Measurements from ENCODE around the gene ZNF286A. TPM values are rescaled to one million over a fixed set of nuclear protein-coding genes. Genes with fewer than 3 reads are reported as not detected.
"Not testable (repeated sequence)": the region's sequence is repeated elsewhere in the genome, so short reads cannot be mapped to it uniquely, and the experiment has no call there.

ZNF286A gene
- total RNA-seq, 1 donor from 2014 or later: 82.3 TPM

- Mint-ChIP-seq H3K36me3 (ENCODE audit: low read depth, unreplicated experiment) (peaks cover 5% of the 10 kb centered on the region), H3K27me3 (ENCODE audit: unreplicated experiment) (peaks cover 5% of the 10 kb centered on the region), H3K4me1 (ENCODE audit: unreplicated experiment) (peaks cover 4% of the 10 kb centered on the region), H3K4me3 (ENCODE audit: unreplicated experiment) (no peak overlapping the region), H3K27ac (ENCODE audit: unreplicated experiment) (no peak overlapping the region), H3K9me3 (ENCODE audit: unreplicated experiment) (no peaks in the 10 kb centered on the region)
- DNase-seq (ENCODE audit: low spot score): no peak
- TF ChIP-seq CTCF (IDR thresholded peaks at IDR 0.05; ENCODE audit: unreplicated experiment): no peak
These were observed 38.5 kb downstream of the ZNF286A start for GRCh38 chr17:15738066-15738465.

DNA sequence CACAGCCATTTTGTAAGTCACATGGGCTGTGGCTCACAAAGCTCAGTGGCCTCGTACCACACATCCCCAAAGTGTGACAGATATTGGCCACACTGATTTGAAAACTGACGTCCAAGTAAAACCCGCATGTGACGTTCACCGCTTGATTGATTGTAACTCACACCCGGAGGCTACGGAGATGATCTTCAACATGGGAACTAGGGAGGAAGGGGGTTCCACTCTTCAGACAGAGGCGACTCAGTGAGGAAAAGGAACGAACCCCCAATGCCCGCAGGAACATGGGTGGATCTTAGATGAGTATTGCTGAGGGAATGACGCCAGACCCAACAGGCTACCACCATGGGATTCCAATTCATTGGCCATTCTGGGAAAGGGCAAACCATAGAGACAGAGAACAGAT lies 39.7 kb downstream of the ZNF286A start:
- H3K27me3 Mint-ChIP-seq (ENCODE audit: unreplicated experiment); DNase-seq (ENCODE audit: low spot score); H3K4me3 Mint-ChIP-seq (ENCODE audit: unreplicated experiment); H3K36me3 Mint-ChIP-seq (ENCODE audit: low read depth, unreplicated experiment); H3K27ac Mint-ChIP-seq (ENCODE audit: unreplicated experiment); H3K9me3 Mint-ChIP-seq (ENCODE audit: unreplicated experiment); H3K4me1 Mint-ChIP-seq (ENCODE audit: unreplicated experiment): not testable (repeated sequence)

DNA sequence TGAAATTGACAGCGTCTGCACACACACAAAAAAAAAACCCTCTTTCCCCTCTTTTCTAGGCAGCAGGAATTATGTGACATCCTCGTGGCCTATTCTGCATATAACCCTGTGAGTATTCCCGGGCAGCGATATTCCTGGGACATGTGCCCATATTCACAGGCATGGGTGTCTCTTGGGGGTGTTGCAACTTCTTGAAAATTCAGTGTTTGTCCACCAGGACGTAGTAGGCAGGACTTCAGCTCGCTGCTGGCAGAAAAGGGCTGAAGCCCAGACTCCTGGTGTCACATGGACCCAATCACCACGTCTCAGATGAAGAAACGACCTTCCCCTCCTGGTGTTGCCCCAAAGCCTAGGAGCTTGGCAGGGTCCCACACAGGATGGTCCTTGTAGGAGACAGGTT lies 40.5 kb downstream of the ZNF286A start:
- H3K4me3 Mint-ChIP-seq (ENCODE audit: unreplicated experiment); H3K36me3 Mint-ChIP-seq (ENCODE audit: low read depth, unreplicated experiment); DNase-seq (ENCODE audit: low spot score); H3K9me3 Mint-ChIP-seq (ENCODE audit: unreplicated experiment); H3K27me3 Mint-ChIP-seq (ENCODE audit: unreplicated experiment); H3K27ac Mint-ChIP-seq (ENCODE audit: unreplicated experiment): not testable (repeated sequence)
- H3K4me1 Mint-ChIP-seq (ENCODE audit: unreplicated experiment): peaks cover 11% of the 10 kb centered on the region

DNA sequence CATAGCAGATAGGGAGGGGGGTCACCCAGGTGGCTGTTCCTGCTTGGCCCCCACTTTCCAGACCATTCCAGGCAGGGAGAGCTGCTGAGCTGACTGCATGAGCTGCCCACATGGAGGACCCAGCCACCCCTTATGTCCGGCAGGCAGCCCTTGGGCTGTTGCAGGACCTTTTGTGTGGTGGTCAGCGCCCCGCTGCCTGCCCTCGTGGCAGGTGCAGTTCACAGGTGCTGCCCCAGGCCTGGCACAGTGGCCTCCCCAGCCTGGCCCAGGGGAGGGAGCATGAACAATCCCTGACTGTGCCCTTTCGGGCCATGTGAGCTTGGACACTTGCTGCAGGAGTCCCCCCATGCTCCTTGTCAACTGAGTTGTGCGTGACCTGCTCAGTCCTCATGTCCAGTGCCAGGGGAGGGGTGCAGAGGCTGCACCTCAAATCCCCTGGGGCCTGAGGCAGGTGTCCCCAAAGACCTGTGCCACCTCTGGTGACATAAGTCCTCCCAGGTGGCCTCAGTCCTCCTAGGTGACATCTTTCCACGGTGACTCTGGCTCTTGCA lies 41.1 kb downstream of the ZNF286A start:
- no peak for TF ChIP-seq CTCF (IDR thresholded peaks at IDR 0.05; ENCODE audit: unreplicated experiment)
- Mint-ChIP-seq H3K27ac (ENCODE audit: unreplicated experiment) (no peak overlapping the region), H3K36me3 (ENCODE audit: low read depth, unreplicated experiment) (peaks cover 5% of the 10 kb centered on the region), H3K4me3 (ENCODE audit: unreplicated experiment) (no peak overlapping the region), H3K9me3 (ENCODE audit: unreplicated experiment) (no peaks in the 10 kb centered on the region), H3K4me1 (ENCODE audit: unreplicated experiment) (peaks cover 17% of the 10 kb centered on the region), H3K27me3 (ENCODE audit: unreplicated experiment) (peaks cover 5% of the 10 kb centered on the region)
- DNase-seq (ENCODE audit: low spot score): no peak

- no peak for DNase-seq (ENCODE audit: low spot score)
- H3K36me3 Mint-ChIP-seq (ENCODE audit: low read depth, unreplicated experiment): peaks cover 8% of the 10 kb centered on the region
- TF ChIP-seq CTCF (IDR thresholded peaks at IDR 0.05; ENCODE audit: unreplicated experiment): no peak
- H3K27me3 Mint-ChIP-seq (ENCODE audit: unreplicated experiment): peaks cover 5% of the 10 kb centered on the region
- peaks cover 19% of the 10 kb centered on the region for H3K4me1 Mint-ChIP-seq (ENCODE audit: unreplicated experiment)
- H3K4me3 Mint-ChIP-seq (ENCODE audit: unreplicated experiment): no peak overlapping the region
- no peaks in the 10 kb centered on the region for H3K9me3 Mint-ChIP-seq (ENCODE audit: unreplicated experiment)
- no peak overlapping the region for H3K27ac Mint-ChIP-seq (ENCODE audit: unreplicated experiment)
These were observed 42.1 kb downstream of the ZNF286A start for GRCh38 chr17:15741624-15742023.

- H3K4me1 Mint-ChIP-seq (ENCODE audit: unreplicated experiment): peaks cover 19% of the 10 kb centered on the region
- no peak overlapping the region for H3K27ac Mint-ChIP-seq (ENCODE audit: unreplicated experiment)
- no peak for TF ChIP-seq CTCF (IDR thresholded peaks at IDR 0.05; ENCODE audit: unreplicated experiment)
- no peak overlapping the region for H3K4me3 Mint-ChIP-seq (ENCODE audit: unreplicated experiment)
- no peaks in the 10 kb centered on the region for H3K9me3 Mint-ChIP-seq (ENCODE audit: unreplicated experiment)
- DNase-seq (ENCODE audit: low spot score): no peak
- peaks cover 5% of the 10 kb centered on the region for H3K27me3 Mint-ChIP-seq (ENCODE audit: unreplicated experiment)
- H3K36me3 Mint-ChIP-seq (ENCODE audit: low read depth, unreplicated experiment): peaks cover 10% of the 10 kb centered on the region
These were observed 42.7 kb downstream of the ZNF286A start for GRCh38 chr17:15742051-15742795.

All from endothelial cell (in vitro differentiated cells).